ENCODE data around the gene UFD1. TPM values are rescaled to one million over a fixed set of nuclear protein-coding genes. Genes with fewer than 3 reads are reported as not detected.

UFD1 gene
- total and polyA plus RNA-seq, 2 of the 4 experiments (the other 2 are of a cell fraction) = 149 to 152 TPM

GRCh38 chr22:19411690-19412045, 67.3 kb downstream of the UFD1 start:
- ATAC-seq (ENCODE audit: low read depth) (no peak), DNase-seq (no peak)
- Histone ChIP-seq H3K9me1 (ENCODE audit: insufficient read depth, low read length) (peaks cover 14% of the 10 kb centered on the region), H3K18ac (ENCODE audit: low read depth, low read length) (no peak overlapping the region), H2AK9ac (replicated peaks; ENCODE audit: low read depth, low read length, poor library complexity) (peak overlapping the region; percentile 51), H2BK15ac (ENCODE audit: low read depth, low read length) (no peak overlapping the region), H3K79me1 (ENCODE audit: low read depth in 1 of 2, low read length in 2 of 2) (peaks cover 37 to 80% of the 10 kb centered on the region in 2 experiments), H4K8ac (ENCODE audit: low read depth in 2 of 2, low read length in 2 of 2) (no peak overlapping the region), H3K4me3 (ENCODE audit: insufficient read depth, low read depth, low read length) (no peak overlapping the region), H3K56ac (ENCODE audit: extremely low read depth, insufficient read depth, low read length) (no peak overlapping the region), H3K9me3 (ENCODE audit: control insufficient read depth, insufficient read depth, low read length) (no peaks in the 10 kb centered on the region), H2AK5ac (ENCODE audit: low read depth, low read length) (no peak overlapping the region), H3K4me2 (ENCODE audit: low read depth, low read length) (no peak overlapping the region), H4K20me1 (ENCODE audit: insufficient read depth, low read length) (peaks cover 44% of the 10 kb centered on the region), H2BK20ac (ENCODE audit: low read depth, low read length) (no peak overlapping the region), H3K27me3 (ENCODE audit: control insufficient read depth, insufficient read depth, low read length) (no peaks in the 10 kb centered on the region), H4K5ac (ENCODE audit: low read depth, low read length) (no peak overlapping the region), H3K27ac (ENCODE audit: insufficient read depth, low read length) (no peak overlapping the region), H3K36me3 (ENCODE audit: control insufficient read depth, insufficient read depth, low read length) (peaks cover 22% of the 10 kb centered on the region), H2BK120ac (ENCODE audit: low read depth, low read length) (no peak overlapping the region), H2AFZ (replicated peaks; ENCODE audit: low read length, poor library complexity) (no peak overlapping the region), H2BK5ac (ENCODE audit: low read depth, low read length, poor library complexity, severe bottlenecking) (no peak overlapping the region), H3K23ac (ENCODE audit: low read depth, low read length) (no peak overlapping the region), H3K14ac (replicated peaks; ENCODE audit: low read depth, low read length) (no peak overlapping the region), H3K4me1 (ENCODE audit: control insufficient read depth, insufficient read depth, low read length) (peaks cover 3% of the 10 kb centered on the region), H3K9ac (ENCODE audit: low read depth, low read length) (no peak overlapping the region), H3K4ac (ENCODE audit: low read depth, low read length) (no peak overlapping the region), H4K91ac (ENCODE audit: insufficient read depth, low read depth, low read length) (no peak overlapping the region)
- ChIA-PET CTCF (no interaction called here), POLR2A (ENCODE audit: unreplicated experiment) (no interaction called here)
- in situ Hi-C loops (cut with MboI; ENCODE audit: low sequenced_read_pairs) (no loop called here), intact Hi-C loops (cut with micrococcal nuclease) (no loop called here), dilution Hi-C loops (cut with HindIII; ENCODE audit: low sequenced_read_pairs, unreplicated experiment) (no loop called here)
- no TSS peak for BruUV-seq (replicated peaks)
- TF ChIP-seq MAZ (IDR thresholded peaks at IDR 0.05; ENCODE audit: borderline replicate concordance, low read depth, low read length) (no peak), USF2 (IDR thresholded peaks at IDR 0.05; ENCODE audit: low read depth, low read length) (no peak), RAD21 (IDR thresholded peaks at IDR 0.05; ENCODE audit: low read length) (no peak), RFX5 (IDR thresholded peaks at IDR 0.05; ENCODE audit: low read depth, low read length) (no peak), ELK1 (IDR thresholded peaks at IDR 0.05; ENCODE audit: borderline replicate concordance, low read depth, low read length) (no peak), RCOR1 (IDR thresholded peaks at IDR 0.05; ENCODE audit: insufficient replicate concordance, low read length) (no peak), CHD1 (IDR thresholded peaks at IDR 0.05; ENCODE audit: low read depth, low read length) (no peak)
- no CpG with 5 or more reads among the region's 1 CpG for WGBS, 2 experiments (ENCODE audit: extremely low coverage in 2 of 2, insufficient read length in 1 of 2)
